ENCODE results near the gene RSPH4A.
A peak's percentile ranks its signal among the peaks of the same experiment; 100 is the strongest.
"Not testable (repeated sequence)": the region's sequence is repeated elsewhere in the genome, so short reads cannot be mapped to it uniquely, and the experiment has no call there.

The RSPH4A gene

GRCh38 chr6:116615937-116616736 lies at the start of gene RSPH4A:
Gene RSPH4A (plus strand): TSS chr6:116616479. CDS start chr6:116616624, 145 bp downstream.
- peak; percentile 37 to 54 (median 54) for DNase-seq (ENCODE audit: low read depth in 3 of 3)

- DNase-seq (ENCODE audit: low read depth in 3 of 3) = no peak
Observed at GRCh38 chr6:116568111-116568510, 48.2 kb upstream of the RSPH4A start.

GRCh38 chr6:116568821-116569755 lies 47.2 kb upstream of the RSPH4A start:
- DNase-seq (ENCODE audit: low read depth in 3 of 3) = no peak

- peak; percentile 91 to 98 (median 94) for DNase-seq (ENCODE audit: low read depth in 3 of 3)
Observed at GRCh38 chr6:116570856-116571682, 45.2 kb upstream of the RSPH4A start, which contains the start of gene RWDD1. Gene RWDD1 (plus strand): TSS chr6:116571504. CDS start chr6:116571583, 79 bp downstream.

GRCh38 chr6:116571683-116572000 lies 44.6 kb upstream of the RSPH4A start:
- DNase-seq (ENCODE audit: low read depth in 3 of 3) = no peak

GRCh38 chr6:116572162-116572561 lies 44.1 kb upstream of the RSPH4A start:
- no peak for DNase-seq (ENCODE audit: low read depth in 3 of 3)

GRCh38 chr6:116575227-116575626 lies 41.1 kb upstream of the RSPH4A start:
- DNase-seq (ENCODE audit: low read depth in 3 of 3) = no peak

GRCh38 chr6:116577486-116577885 lies 38.8 kb upstream of the RSPH4A start:
- no peak for DNase-seq (ENCODE audit: low read depth in 3 of 3)

GRCh38 chr6:116578335-116578734 lies 37.9 kb upstream of the RSPH4A start:
- no peak for DNase-seq (ENCODE audit: low read depth in 3 of 3)

- DNase-seq (ENCODE audit: low read depth in 3 of 3) = no peak
Observed at GRCh38 chr6:116579143-116579542, 37.1 kb upstream of the RSPH4A start.

GRCh38 chr6:116580198-116580597 lies 36.1 kb upstream of the RSPH4A start:
- DNase-seq (ENCODE audit: low read depth in 3 of 3) = no peak

- DNase-seq (ENCODE audit: low read depth in 3 of 3) = no peak
Observed at GRCh38 chr6:116586276-116586675, 30.0 kb upstream of the RSPH4A start.

- DNase-seq (ENCODE audit: low read depth in 3 of 3) = no peak
Observed at GRCh38 chr6:116586738-116587137, 29.5 kb upstream of the RSPH4A start.

- DNase-seq (ENCODE audit: low read depth in 3 of 3) = no peak
Observed at GRCh38 chr6:116595247-116595646, 21.0 kb upstream of the RSPH4A start.

- no peak for DNase-seq (ENCODE audit: low read depth in 3 of 3)
Observed at GRCh38 chr6:116596815-116597214, 19.5 kb upstream of the RSPH4A start.

- not testable (repeated sequence) for DNase-seq (ENCODE audit: low read depth in 3 of 3)
Observed at GRCh38 chr6:116603916-116604315, 12.4 kb upstream of the RSPH4A start.

GRCh38 chr6:116604868-116605267 lies 11.4 kb upstream of the RSPH4A start:
- DNase-seq (ENCODE audit: low read depth in 3 of 3) = not testable (repeated sequence)

- no peak for DNase-seq (ENCODE audit: low read depth in 3 of 3)
Observed at GRCh38 chr6:116605935-116606334, 10.3 kb upstream of the RSPH4A start.

GRCh38 chr6:116611056-116611455 lies 5.2 kb upstream of the RSPH4A start:
- no peak for DNase-seq (ENCODE audit: low read depth in 3 of 3)

GRCh38 chr6:116616737-116617053 lies 416 bp downstream of the RSPH4A start:
- DNase-seq (ENCODE audit: low read depth in 3 of 3) = no peak

- DNase-seq (ENCODE audit: low read depth in 3 of 3) = no peak
Observed at GRCh38 chr6:116624036-116624805, 7.9 kb downstream of the RSPH4A start.
